GDM1 (cell line): ENCODE measurements around the gene PXT1.
"Not testable (repeated sequence)": the region's sequence is repeated elsewhere in the genome, so short reads cannot be mapped to it uniquely, and the experiment has no call there.

ENCODE experiments used
- DNase-seq: peaks from one replicate; lab custom pipeline; 2025; lab: John Stamatoyannopoulos, UW

The PXT1 gene

DNA sequence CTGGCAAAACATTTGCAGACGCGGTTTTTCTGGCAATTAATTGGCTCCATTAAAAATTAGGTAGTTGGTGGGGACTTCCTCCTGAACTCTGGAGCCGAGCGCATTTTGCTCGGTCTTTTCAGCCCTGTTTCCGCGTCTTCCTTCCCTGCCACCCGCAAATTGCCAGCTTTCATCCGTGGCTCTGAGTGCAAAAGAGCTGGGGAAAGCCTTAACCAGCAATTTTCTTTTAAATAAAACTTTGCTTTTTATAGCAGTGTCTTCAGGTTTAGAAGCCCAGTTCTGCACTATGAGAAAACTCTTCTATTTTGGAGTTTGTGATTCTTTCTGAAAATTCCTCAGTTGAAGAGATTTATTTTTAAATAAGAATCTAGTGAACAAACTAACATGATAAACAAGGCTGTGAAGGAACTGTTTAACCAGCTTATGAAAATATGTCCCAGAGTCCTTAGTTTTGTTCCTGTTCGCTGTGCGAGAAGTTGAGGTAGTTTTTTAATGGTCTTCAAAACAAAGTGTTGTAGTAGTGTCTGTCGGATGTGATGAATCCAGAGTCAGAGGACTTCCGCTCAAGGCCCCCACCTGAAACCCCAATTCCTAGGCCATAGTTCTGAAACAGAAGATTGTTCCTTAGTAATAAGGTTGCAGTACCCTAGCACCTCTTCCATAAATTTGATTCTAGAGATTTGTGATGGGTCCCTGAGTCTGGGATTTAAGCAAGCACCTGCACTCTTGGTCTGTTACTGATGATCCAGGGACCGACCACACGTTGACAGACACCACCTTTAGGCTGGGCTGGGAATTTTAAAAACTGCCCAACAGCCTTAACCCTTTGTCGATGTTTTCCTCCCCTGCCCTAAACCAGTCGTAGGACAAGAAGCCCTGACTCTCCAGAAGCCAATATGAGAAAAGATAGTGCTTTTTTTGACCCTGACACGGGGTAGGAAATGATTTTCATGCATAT, 1.1 kb upstream of the PXT1 start:
- no peak for DNase-seq

GRCh38 chr6:36442103-36442670, 467 bp downstream of the PXT1 start:
- DNase-seq, result no peak

DNA sequence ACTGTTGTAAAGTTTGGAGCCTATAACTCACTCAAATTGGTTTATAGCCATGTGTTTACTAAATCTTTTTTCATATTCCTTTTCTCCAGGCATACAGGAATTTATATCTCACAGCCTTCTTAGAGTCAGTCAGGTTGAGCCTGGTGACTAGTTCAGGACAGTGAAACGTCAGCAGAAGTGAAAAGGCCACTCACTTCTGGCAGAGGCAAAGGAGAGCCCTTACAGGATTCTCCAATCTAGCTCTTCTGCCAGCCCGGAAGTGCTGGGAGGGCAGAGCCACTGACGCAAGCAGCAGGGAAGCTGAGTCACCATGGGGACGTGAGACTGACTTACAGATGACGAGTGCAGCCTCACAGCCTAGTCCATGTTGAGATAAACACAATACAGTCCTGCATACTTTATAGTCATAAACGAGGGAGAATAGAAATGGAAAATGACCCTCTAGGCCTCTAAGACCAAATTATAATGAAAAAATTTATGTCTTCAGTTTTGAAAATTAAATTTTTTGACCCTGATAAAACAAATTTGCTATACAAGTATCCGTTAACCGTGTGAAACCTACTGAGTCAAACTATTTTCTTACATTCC, 1.3 kb downstream of the PXT1 start:
- DNase-seq, result peak; percentile 86

- no peak for DNase-seq
Observed at GRCh38 chr6:36436466-36436865, 6.2 kb downstream of the PXT1 start.

- no peak for DNase-seq
Observed at GRCh38 chr6:36432151-36432671, 10.4 kb downstream of the PXT1 start.

DNA sequence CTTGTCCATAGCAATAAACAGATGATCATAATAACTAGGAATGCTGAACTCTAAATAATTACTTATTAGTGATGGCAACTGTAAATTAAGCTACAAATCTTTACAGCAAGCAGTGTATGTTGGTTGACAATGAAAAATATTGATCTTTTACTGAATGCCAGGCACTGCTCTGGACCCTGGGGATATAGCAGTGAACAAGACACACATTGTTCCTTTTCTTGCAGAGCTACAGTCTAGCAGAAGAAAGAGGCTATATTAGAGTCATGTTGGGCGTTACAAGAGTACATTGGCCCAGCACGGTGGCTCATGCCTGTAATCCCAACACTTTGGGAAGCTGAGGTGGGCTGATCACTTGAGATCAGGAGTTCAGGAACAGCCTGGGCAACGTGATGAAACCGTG, 11.5 kb downstream of the PXT1 start:
- no peak for DNase-seq

DNA sequence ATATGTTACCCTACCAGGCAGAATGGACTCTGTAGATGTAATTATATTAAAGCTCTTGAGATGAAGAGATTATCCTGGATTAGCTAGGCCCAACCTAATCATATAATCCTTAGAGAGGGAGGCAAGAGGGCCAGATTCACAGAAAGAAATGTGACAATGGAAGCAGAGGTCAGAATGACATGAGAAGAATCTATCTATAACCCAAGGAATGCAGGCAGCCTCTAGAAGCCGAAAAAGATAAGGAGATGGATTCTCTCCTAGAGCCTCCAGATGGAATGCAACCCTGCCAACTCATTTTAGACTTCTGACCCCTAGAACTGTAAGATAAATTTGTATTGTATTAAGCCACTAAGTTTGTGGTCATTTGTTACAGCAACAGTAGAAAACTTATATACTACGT, 12.3 kb downstream of the PXT1 start:
- no peak for DNase-seq

- DNase-seq, result no peak
Observed at GRCh38 chr6:36428911-36429310, 13.7 kb downstream of the PXT1 start.

DNA sequence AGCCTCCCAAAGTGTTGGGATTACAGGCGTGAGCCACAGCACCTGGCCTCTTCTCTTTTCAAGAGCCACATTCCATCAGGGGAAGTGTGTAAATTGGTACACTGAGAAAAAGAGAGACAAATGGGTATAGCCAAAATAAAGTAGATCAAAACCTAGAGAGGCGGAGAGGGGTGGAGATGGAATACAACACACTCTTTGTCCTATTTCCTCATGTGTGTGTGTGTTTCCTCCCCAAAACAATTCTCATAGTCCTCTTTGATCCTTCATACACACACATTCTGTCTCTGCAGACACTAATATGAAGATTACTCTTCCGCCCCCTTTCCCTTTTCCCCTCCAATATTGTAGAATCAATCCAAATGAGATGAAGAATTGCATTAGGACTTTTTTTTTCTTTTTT, 16.0 kb downstream of the PXT1 start:
- DNase-seq, result no peak

- peak; percentile 97 for DNase-seq
Observed at GRCh38 chr6:36423101-36423824, 19.4 kb downstream of the PXT1 start.

DNA sequence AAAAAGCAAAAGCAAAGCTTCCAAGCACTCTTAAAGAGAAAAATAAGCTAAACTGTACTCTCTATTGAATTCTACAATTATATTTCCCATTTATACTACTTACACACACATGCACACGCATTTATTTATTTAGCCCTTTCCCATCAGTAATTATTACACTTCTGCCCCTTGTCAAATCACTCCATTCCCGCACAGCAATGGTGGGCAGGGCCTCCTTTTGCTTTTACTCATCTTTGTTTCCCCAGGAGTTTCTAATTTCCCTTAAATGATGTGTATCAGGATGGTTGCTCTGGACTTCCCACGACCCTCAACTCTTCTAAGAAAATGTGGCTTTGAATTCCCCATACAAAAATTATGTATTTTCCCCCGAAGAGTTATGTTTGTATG, 19.9 kb downstream of the PXT1 start:
- DNase-seq, result no peak

GRCh38 chr6:36419310-36419709, 23.3 kb downstream of the PXT1 start:
- DNase-seq, result no peak

- no peak for DNase-seq
Observed at GRCh38 chr6:36418558-36418957, 24.1 kb downstream of the PXT1 start.

GRCh38 chr6:36414481-36414880, 28.2 kb downstream of the PXT1 start:
- DNase-seq, result no peak

DNA sequence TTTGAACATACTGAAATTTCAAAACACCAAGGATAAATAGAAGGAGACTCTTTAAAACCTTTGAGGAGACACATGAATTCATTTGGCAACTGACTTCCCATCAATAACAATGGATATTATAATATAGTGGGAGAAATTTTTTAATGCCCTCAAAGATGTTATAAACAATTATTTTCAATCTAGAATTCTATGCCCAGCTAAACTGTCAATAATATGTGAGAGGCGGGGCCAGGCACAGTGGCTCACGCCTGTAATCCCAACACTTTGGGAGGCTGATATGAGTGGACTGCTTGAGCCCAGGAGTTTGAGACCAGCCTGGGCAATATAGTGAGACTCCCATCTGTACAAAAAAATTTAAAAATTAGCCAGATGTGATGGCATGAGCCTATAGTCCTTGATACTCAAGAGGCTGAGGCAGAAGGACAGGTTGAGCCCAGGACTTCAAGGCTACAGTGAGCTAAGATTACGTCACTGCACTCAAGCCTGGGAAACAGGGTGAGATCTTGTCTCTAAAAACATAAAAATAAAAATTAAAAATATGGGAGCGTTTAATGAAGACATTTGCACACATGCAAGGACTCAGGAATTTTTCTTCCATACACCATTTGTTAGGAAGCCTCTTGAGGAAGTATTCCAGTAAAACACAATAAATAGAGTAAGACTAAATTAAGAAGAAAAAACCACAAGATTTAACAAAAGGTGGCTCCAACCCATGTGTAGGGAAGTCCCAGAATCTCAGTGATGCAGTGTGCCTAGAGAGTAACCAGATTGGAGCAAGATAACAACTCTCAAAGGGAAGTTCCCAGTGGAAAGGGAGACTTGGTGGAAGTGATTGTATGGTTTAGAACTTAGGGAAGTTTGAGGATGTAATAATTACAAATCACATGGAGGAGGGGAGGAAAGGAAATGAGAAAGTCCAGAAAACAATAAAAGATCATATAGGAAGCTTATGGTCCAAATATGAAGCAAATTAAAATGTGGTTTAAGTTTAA, 28.9 kb downstream of the PXT1 start:
- DNase-seq, result no peak

GRCh38 chr6:36409718-36410117, 32.9 kb downstream of the PXT1 start:
- not testable (repeated sequence) for DNase-seq

DNA sequence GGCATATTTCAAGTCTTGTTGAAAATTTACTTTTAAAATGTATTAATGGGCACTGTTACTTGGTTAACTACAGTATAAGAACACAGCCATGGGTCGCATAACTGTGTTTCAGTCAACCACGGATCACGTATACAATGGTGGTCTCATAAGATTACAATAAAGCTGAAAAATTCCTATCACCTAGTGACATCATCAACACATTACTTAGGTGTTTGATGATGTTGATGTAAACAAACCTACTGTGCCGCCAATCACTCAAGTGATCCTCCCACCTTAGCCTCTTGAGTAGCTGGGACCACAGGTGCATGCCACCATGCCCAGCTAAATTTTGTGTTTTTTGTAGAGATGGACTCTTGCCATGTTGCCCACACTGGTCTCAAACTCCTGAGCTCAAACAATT, 38.5 kb downstream of the PXT1 start:
- no peak for DNase-seq

DNA sequence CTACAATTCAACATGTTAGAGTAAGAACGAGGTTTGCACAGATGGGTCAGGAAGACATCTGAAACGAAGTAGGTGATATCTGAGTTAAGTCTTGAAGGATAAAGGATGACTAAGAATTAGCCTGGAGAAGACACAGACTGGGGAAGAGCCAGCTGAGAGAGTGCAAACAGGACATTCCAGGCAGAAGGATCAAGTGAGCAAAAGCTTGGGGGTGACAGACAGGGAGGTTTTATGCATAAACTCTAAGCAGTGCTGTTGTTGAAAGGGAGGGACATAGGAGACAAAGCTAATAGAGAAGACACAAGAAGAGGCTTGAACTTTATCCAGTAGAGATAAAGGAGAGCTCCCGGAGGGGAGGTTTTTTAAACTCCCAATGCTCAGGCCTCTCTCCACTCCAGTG, 40.2 kb downstream of the PXT1 start:
- no peak for DNase-seq

- DNase-seq, result no peak
Observed at GRCh38 chr6:36399970-36400369, 42.7 kb downstream of the PXT1 start.

DNA sequence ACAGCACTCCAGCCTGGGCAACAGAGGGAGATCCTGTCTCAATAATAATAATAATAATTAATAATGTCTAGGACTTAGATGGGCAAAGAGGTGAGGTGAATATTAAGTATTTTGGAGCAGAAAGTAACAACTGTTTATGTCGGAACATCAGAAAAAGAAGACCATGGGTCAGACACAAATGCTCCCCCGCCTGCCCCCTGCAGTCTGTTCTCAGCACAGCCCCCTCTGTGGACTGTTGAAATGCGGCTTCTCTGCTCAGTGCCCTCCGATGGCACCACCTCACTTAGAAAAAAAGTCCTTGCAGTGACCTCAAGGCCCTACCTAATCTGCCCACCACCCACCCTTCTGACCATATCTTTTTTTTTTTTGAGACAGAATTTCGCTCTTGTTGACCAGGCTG, 50.0 kb downstream of the PXT1 start:
- no peak for DNase-seq

GRCh38 chr6:36389353-36389752, 53.3 kb downstream of the PXT1 start:
- DNase-seq, result no peak
